ENCODE results near the gene LRP2. TPM values are rescaled to one million over a fixed set of nuclear protein-coding genes. Genes with fewer than 3 reads are reported as not detected.

Gene LRP2
- total and polyA plus RNA-seq, 2 experiments from 2014 or later, result 0.68 to 2.7 TPM

DNA sequence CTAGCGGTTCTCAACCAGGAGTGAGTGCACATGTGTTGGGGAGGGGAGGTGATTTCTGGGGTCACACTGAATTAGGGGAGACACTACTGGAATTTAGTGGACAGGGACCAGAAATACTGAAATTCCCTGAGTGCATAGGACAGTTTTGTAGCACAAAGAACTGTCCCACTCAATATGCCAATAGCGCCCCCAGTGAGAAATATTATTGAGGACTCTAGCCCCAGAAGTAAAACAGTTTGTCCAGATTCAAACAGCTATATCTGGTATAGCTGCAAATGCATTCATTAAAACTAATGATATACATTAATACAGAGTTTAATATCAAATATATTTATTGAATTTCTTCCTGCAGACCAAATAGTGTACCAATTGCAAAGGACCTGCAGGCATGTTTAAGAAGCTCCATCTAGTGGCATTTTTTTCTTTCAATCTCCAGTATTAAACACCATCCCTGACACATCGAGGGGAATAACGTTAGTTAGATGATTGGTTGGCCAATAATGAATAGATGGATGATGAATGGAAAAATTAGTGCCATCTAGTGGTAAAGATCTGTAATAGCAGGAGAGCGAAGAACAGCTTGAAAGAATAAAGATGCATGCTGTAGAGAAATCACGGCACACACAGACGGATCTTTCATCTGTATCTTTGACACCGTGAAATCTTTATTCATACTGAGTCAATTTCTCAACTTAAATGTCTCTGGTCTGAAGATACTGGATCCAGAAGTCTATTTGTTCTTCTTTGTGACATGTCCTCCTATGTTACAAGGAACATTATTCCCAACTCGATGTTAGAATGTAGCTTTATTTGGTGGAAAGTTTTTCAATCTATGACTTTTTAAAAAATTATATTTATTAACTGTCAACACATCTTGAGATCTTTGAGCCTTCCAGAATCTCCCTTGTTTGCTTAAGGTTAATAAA, 230.5 kb downstream of the LRP2 start:
- Mint-ChIP-seq H3K9me3 (no peaks in the 10 kb centered on the region), H3K4me1 (peaks cover 6% of the 10 kb centered on the region; the same call in 2 of the 3 replicates), H3K36me3 (ENCODE audit: low read depth) (no peaks in the 10 kb centered on the region), H3K27ac (no peak overlapping the region), H3K27me3 (ENCODE audit: insufficient read depth, low read depth, poor library complexity) (peaks cover 5% of the 10 kb centered on the region), H3K4me3 (no peak overlapping the region)
- Histone ChIP-seq H3K4me3 (no peak overlapping the region), H3K4me1 (ENCODE audit: insufficient read depth) (0 out of 2 replicates have a peak, but pooled peaks cover 3% of the 10 kb centered on the region), H3K4me2 (no peak overlapping the region), H2AFZ (no peak overlapping the region), H3K36me3 (ENCODE audit: insufficient read depth) (no peaks in the 10 kb centered on the region), H3F3A (replicated peaks; ENCODE audit: low read depth) (no peaks in the 10 kb centered on the region), H3K9me2 (ENCODE audit: insufficient read depth) (no peaks in the 10 kb centered on the region), H3K27me3 (ENCODE audit: insufficient read depth) (no peaks in the 10 kb centered on the region), H3K79me2 (replicated peaks; ENCODE audit: insufficient read depth) (no peaks in the 10 kb centered on the region), H3K27ac (ENCODE audit: low read depth) (no peak overlapping the region), H4K20me1 (replicated peaks; ENCODE audit: insufficient read depth) (no peaks in the 10 kb centered on the region)
- ATAC-seq, result peak; percentile 39; the same call in 1 of the 3 replicates
- DNase-seq (ENCODE audit: low spot score), result peak; percentile 51
- TF ChIP-seq, protein P1, sequence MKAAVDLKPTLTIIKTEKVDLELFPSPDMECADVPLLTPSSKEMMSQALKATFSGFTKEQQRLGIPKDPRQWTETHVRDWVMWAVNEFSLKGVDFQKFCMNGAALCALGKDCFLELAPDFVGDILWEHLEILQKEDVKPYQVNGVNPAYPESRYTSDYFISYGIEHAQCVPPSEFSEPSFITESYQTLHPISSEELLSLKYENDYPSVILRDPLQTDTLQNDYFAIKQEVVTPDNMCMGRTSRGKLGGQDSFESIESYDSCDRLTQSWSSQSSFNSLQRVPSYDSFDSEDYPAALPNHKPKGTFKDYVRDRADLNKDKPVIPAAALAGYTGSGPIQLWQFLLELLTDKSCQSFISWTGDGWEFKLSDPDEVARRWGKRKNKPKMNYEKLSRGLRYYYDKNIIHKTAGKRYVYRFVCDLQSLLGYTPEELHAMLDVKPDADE (IDR thresholded peaks at IDR 0.05), result no peak
- TF ChIP-seq, protein P2, sequence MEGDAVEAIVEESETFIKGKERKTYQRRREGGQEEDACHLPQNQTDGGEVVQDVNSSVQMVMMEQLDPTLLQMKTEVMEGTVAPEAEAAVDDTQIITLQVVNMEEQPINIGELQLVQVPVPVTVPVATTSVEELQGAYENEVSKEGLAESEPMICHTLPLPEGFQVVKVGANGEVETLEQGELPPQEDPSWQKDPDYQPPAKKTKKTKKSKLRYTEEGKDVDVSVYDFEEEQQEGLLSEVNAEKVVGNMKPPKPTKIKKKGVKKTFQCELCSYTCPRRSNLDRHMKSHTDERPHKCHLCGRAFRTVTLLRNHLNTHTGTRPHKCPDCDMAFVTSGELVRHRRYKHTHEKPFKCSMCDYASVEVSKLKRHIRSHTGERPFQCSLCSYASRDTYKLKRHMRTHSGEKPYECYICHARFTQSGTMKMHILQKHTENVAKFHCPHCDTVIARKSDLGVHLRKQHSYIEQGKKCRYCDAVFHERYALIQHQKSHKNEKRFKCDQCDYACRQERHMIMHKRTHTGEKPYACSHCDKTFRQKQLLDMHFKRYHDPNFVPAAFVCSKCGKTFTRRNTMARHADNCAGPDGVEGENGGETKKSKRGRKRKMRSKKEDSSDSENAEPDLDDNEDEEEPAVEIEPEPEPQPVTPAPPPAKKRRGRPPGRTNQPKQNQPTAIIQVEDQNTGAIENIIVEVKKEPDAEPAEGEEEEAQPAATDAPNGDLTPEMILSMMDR (conservative IDR thresholded peaks at IDR 0.05; ENCODE audit: low read depth in 2 of 2), result peak; percentile 66 to 81

DNA sequence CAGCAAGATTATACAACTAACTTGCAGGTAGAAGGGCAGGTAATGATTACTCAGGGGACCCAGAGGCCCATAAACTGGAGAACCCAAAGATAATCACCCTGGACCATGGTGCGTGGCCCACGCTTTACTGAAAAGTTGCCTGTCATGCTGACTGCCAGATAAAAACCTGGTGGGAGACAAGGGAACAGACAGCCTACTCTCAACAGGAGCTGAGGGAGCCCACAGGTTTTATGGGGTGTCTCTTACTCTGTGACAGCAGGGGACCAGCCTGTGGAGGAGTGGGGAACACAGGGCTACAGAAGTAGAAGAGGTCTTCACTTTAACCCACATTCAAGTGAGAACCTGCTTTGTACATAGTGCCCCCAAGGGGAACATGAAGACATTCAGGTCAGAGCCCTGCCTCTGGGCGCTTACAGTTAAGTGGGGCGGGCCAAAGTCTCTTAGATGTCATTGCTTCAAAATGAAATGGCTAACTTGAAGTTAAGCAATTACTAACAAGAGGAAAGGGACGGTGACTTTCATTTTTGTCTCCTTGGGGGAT, 232.6 kb downstream of the LRP2 start:
- Mint-ChIP-seq H3K9me3 (no peaks in the 10 kb centered on the region), H3K27ac (no peak overlapping the region), H3K36me3 (ENCODE audit: low read depth) (no peaks in the 10 kb centered on the region), H3K4me1 (no peaks in the 10 kb centered on the region), H3K27me3 (ENCODE audit: insufficient read depth, low read depth, poor library complexity) (peaks cover 5% of the 10 kb centered on the region), H3K4me3 (no peak overlapping the region)
- Histone ChIP-seq H3K4me3 (no peak overlapping the region), H3K4me2 (no peak overlapping the region), H2AFZ (no peak overlapping the region), H3K4me1 (ENCODE audit: insufficient read depth) (no peaks in the 10 kb centered on the region), H3K27me3 (ENCODE audit: insufficient read depth) (no peaks in the 10 kb centered on the region), H3K27ac (ENCODE audit: low read depth) (no peak overlapping the region), H3F3A (replicated peaks; ENCODE audit: low read depth) (no peaks in the 10 kb centered on the region), H4K20me1 (replicated peaks; ENCODE audit: insufficient read depth) (no peaks in the 10 kb centered on the region), H3K79me2 (replicated peaks; ENCODE audit: insufficient read depth) (no peaks in the 10 kb centered on the region), H3K9me2 (ENCODE audit: insufficient read depth) (no peaks in the 10 kb centered on the region), H3K36me3 (ENCODE audit: insufficient read depth) (no peaks in the 10 kb centered on the region)
- DNase-seq (ENCODE audit: low spot score) (no peak), ATAC-seq (peak; percentile 38)
- TF ChIP-seq, protein P2 (conservative IDR thresholded peaks at IDR 0.05; ENCODE audit: low read depth in 2 of 2), result peak in 1 of 2 experiments; percentile 13; a peak in 1 of 4 replicates
- no peak for TF ChIP-seq ZNF331 (CRISPR knock-in tag; IDR thresholded peaks at IDR 0.05; ENCODE audit: low read depth)

Measured in GM23338 (cell line).